Measurements from ENCODE around the gene PSORS1C2.
A peak's percentile ranks its signal among the peaks of the same experiment; 100 is the strongest.

PSORS1C2 gene

GRCh38 chr6:31138982-31139381 lies at the start of gene PSORS1C2:
Gene PSORS1C2, minus strand, starts transcription at chr6:31139066. Its CDS starts 40 bp downstream, at chr6:31139026.
- no peak for TF ChIP-seq CTCF (conservative IDR thresholded peaks at IDR 0.05)
- no peak within 1 kb of the TSS for H3K27ac ChIP-seq

DNA sequence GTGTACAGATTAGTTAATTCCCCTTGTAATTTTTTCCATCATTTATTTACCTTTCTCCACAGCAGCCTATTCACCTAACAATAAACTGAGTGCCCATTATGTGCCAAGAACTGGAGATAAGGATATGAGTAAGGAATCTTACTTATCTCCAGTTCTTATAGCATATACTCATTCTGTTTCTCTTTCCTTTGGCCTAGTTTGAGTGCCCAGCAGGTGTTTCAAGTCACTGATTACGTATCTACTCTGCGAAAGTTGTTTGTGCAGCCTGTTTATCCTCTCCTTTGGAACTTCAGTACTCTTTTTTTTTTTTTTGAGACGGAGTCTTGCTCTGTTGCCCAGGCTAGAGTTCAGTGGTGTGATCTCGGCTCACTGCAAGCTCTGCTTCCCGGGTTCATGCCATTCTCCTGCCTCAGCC lies 48.9 kb upstream of the PSORS1C2 start:
- peak overlapping the region; percentile 95 for H3K27ac ChIP-seq
- no peak for TF ChIP-seq CTCF (conservative IDR thresholded peaks at IDR 0.05)

DNA sequence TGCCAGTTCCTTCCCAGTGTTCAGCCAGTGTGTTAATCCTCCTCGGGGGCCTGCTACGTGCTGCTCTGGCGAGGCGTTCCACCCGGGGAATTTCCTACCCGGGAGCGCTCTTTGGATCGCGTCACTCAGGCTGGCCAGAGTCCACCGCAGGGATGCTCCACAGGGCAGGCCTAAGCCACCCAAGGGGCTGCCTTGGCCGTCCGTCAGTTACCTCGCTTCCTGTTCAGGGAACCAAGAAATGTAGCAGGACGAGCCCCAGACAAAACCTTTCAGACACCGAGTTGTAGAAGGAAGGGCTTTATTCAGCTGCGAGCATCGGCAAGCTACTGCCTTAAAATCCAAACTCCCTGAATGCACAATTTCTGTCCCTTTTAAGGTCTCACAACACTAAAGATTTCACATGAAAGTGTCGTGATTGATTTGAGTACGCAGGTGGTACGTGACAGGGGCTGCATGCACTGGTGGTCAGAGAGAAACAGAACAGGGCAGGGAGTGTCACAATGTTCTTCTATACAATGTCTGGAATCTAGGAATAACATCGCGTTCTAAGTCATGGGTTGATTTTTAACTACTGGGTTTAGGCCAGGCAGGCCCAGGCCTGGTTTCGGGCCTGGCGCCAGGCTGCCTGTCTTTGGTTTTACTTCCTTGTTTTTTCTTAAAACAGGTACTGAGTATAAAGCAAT lies 47.3 kb upstream of the PSORS1C2 start:
- peak overlapping the region; percentile 95 for H3K27ac ChIP-seq
- TF ChIP-seq CTCF (conservative IDR thresholded peaks at IDR 0.05), result no peak

DNA sequence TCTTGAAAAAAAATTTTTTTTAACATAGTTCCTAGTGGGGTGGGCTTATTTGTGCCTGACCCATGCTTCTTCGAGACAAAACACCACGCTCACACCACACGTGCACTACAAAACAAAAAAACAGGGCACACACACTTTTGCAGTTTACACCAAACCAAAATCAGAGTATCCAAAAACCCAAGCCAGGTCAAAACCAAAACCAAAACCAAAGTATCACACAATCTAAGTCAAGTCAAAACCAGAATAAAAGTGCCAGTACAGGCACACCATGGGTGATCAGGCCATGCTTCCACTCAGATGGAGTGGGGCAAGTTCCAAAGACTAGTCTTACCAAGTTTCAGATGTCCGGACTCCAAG lies 46.8 kb upstream of the PSORS1C2 start:
- H3K27ac ChIP-seq, result peak overlapping the region; percentile 95

- peak overlapping the region; percentile 95 for H3K27ac ChIP-seq
Observed at GRCh38 chr6:31183859-31184258, 45.0 kb upstream of the PSORS1C2 start.

DNA sequence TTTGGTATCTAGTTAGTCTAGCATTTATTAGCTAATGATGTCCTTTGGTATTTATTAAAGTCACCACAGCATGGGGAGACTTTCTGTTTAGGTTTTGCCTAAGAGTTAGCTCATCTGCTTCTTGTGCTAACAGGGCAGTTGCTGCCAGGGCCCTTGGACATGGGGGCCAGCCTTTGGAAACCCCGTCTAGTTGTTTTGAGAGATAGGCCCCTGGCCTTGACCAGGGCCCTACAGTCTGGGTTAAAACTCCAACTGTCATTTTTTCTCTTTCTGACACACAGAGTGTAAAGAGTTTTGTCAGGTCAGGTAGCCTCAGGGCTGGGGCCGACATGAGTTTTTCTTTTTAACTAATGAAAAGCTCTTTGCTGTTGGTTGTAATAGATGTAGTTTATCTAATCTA lies 44.4 kb upstream of the PSORS1C2 start:
- H3K27ac ChIP-seq, result peak overlapping the region; percentile 95

DNA sequence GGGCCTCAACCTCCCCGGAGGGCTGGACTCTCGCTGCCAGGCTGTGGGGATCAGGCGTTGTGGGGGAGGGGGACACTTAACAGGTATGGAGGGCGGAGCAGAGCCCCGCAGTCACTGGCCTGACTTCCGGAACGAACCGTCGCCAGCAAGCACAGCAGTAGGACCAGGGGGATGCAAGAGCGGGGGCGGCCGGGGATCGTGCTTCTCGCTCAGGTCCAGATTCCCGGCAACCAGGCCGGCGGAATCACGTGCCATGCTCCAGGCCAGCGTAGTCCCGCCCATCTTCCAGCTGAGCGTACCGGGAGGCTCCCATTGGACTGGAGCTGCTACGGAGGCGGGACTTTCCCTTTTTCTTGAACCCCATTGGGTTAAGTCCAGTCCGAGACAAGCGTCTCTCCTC lies 41.6 kb upstream of the PSORS1C2 start:
- no peak overlapping the region; the same call in 1 of the 2 replicates for H3K27ac ChIP-seq
- no peak for TF ChIP-seq CTCF (conservative IDR thresholded peaks at IDR 0.05)

- TF ChIP-seq CTCF (conservative IDR thresholded peaks at IDR 0.05), result no peak
- H3K27ac ChIP-seq, result peak overlapping the region; percentile 75
Observed at GRCh38 chr6:31179896-31180295, 41.0 kb upstream of the PSORS1C2 start.

DNA sequence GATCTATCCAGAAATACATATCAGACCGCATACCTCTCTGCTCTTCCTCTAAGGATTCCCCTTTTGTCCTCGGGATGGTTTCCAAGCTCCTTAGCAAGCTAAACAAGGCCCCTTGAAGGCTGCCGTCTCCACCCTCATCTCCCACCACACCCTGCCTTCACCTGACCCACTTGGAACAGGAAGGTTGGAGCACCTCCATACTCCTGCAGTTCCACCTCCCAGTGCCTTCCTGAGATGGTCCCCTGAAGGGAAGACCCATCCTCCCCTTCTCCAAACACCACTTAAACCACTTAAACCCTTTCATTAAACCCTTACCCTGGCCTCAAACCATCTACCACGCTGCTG lies 40.1 kb upstream of the PSORS1C2 start:
- peak overlapping the region; percentile 75 for H3K27ac ChIP-seq
- TF ChIP-seq CTCF (conservative IDR thresholded peaks at IDR 0.05), result no peak

Measured in VCaP (cell line).